ENCODE data around the gene IL21.

IL21 gene

DNA sequence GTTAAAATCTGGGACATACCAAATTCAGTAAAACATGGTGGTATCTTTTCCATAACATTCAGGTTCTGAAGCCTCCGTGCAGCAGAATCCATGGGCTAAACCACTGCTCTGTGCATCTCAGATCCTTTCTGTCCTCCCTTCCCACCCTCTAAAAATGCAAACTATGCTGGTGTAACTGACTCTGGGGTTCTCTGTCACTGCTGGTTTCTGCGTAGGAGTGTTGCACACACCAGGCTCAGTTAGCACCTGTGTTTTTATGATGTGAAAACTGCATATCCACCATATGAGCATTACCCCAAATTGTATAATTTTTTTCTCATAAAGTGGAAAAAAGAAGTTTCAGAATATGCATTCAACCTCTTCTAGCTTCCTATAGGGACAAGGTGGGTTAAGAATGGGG is 22.4 kb upstream of the IL21 start:
- Histone ChIP-seq H3K27me3 (ENCODE audit: control insufficient read depth in 1 of 2, insufficient read depth in 1 of 2, low read length in 2 of 2) (peaks cover 0 to 35% of the 10 kb centered on the region in 2 experiments), H3K18ac (ENCODE audit: low read depth in 1 of 2, low read length in 2 of 2) (no peak overlapping the region), H2AFZ (ENCODE audit: low read depth, low read length) (no peak overlapping the region), H3K14ac (ENCODE audit: low read length in 2 of 2) (no peak overlapping the region), H2BK12ac (ENCODE audit: low read length in 2 of 2) (no peak overlapping the region), H3K9ac (ENCODE audit: low read length) (no peak overlapping the region), H3K23ac (ENCODE audit: low read length in 2 of 2) (no peak overlapping the region), H4K8ac (ENCODE audit: low read length) (no peak overlapping the region), H3K36me3 (ENCODE audit: control insufficient read depth in 1 of 2, insufficient read depth in 2 of 2, low read depth in 1 of 2, low read length in 2 of 2) (no peaks in the 10 kb centered on the region), H3K4ac (ENCODE audit: low read depth in 1 of 2, low read length in 2 of 2) (no peak overlapping the region), H2BK15ac (ENCODE audit: low read depth, poor library complexity, severe bottlenecking) (no peak overlapping the region), H3K9me3 (ENCODE audit: control insufficient read depth, low read length) (no peaks in the 10 kb centered on the region), H3K4me2 (ENCODE audit: low read length, poor library complexity, severe bottlenecking) (no peak overlapping the region), H3K4me1 (ENCODE audit: control insufficient read depth, insufficient read depth, low read depth, low read length) (no peaks in the 10 kb centered on the region), H2AK5ac (ENCODE audit: low read length, severe bottlenecking) (no peak overlapping the region), H2BK120ac (ENCODE audit: low read depth, low read length) (no peak overlapping the region), H4K91ac (ENCODE audit: low read length) (no peak overlapping the region), H2BK5ac (ENCODE audit: low read depth, low read length, poor library complexity, severe bottlenecking) (no peak overlapping the region), H3K4me3 (ENCODE audit: insufficient read depth in 1 of 2, low read depth in 1 of 2, low read length in 2 of 2) (no peak overlapping the region), H3K27ac (ENCODE audit: low read length, poor library complexity, severe bottlenecking) (no peak overlapping the region), H3K79me1 (replicated peaks; ENCODE audit: low read length, poor library complexity, severe bottlenecking) (no peaks in the 10 kb centered on the region)
- no peak for DNase-seq
- 93% methylated on average over 1 of the region's 2 CpGs for WGBS

DNA sequence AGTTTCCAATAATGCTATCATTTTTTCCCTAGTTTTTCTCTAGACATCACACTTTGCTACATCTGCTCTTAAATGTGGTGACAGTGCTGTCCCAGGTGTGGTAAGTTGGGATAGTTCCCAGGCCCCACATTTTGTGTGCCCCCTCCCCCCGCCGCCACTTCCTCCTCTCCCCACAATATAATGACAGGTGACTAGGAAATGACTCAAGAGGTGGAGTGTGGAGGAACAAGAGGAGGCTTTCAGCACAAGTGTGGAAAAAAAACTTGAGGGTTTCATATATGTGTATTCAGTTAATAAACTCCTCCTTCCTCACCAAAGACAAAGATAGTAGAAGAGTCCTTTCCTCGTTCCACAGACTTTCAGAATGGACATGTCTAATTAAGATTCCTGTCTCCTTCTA is 18.3 kb upstream of the IL21 start:
- no peak overlapping the region for H4K8ac ChIP-seq (ENCODE audit: low read length)
- no peak overlapping the region for H3K18ac ChIP-seq (ENCODE audit: low read depth in 1 of 2, low read length in 2 of 2)
- H3K4me2 ChIP-seq (ENCODE audit: low read length, poor library complexity, severe bottlenecking): no peak overlapping the region
- no peak overlapping the region for H3K9ac ChIP-seq (ENCODE audit: low read length)
- H2BK120ac ChIP-seq (ENCODE audit: low read depth, low read length): no peak overlapping the region
- no peak overlapping the region for H3K23ac ChIP-seq (ENCODE audit: low read length in 2 of 2)
- H3K4me1 ChIP-seq (ENCODE audit: control insufficient read depth, insufficient read depth, low read depth, low read length): no peaks in the 10 kb centered on the region
- no peaks in the 10 kb centered on the region for H3K9me3 ChIP-seq (ENCODE audit: control insufficient read depth, low read length)
- no peak overlapping the region for H2AFZ ChIP-seq (ENCODE audit: low read depth, low read length)
- no peak overlapping the region for H3K27ac ChIP-seq (ENCODE audit: low read length, poor library complexity, severe bottlenecking)
- no peak overlapping the region for H2BK5ac ChIP-seq (ENCODE audit: low read depth, low read length, poor library complexity, severe bottlenecking)
- no peaks in the 10 kb centered on the region for H3K36me3 ChIP-seq (ENCODE audit: control insufficient read depth in 1 of 2, insufficient read depth in 2 of 2, low read depth in 1 of 2, low read length in 2 of 2)
- no peak for DNase-seq
- no peak overlapping the region for H3K4me3 ChIP-seq (ENCODE audit: insufficient read depth in 1 of 2, low read depth in 1 of 2, low read length in 2 of 2)
- no peak overlapping the region for H3K14ac ChIP-seq (ENCODE audit: low read length in 2 of 2)
- H4K91ac ChIP-seq (ENCODE audit: low read length): no peak overlapping the region
- H3K79me1 ChIP-seq (replicated peaks; ENCODE audit: low read length, poor library complexity, severe bottlenecking): no peaks in the 10 kb centered on the region
- H2BK12ac ChIP-seq (ENCODE audit: low read length in 2 of 2): no peak overlapping the region
- no peak overlapping the region for H2BK15ac ChIP-seq (ENCODE audit: low read depth, poor library complexity, severe bottlenecking)
- WGBS: 86% methylated on average over 1 of the region's 3 CpGs
- no peak overlapping the region for H2AK5ac ChIP-seq (ENCODE audit: low read length, severe bottlenecking)
- no peak overlapping the region for H3K4ac ChIP-seq (ENCODE audit: low read depth in 1 of 2, low read length in 2 of 2)
- peaks cover 0 to 31% of the 10 kb centered on the region in 2 experiments for H3K27me3 ChIP-seq (ENCODE audit: control insufficient read depth in 1 of 2, insufficient read depth in 1 of 2, low read length in 2 of 2)

DNA sequence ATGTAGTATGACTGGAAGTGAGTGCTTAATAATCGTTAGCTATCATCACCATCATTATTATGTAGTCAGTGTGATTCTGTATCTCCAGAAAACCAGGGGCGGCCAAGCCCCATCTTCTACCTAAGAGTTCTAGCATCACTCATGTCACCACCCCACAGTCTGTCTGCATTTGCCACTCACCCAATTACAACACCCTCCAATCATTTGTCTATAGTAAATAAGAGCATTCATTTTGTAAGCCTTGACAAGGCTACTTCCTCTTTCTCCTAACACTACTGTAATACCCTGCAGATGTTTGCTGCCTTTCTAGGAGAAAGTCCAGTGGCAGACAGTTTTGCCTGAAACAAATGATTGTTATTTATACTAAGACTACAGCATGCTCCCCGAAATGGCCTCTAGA is 15.8 kb upstream of the IL21 start:
- whole genome bisulfite sequencing: 76% methylated on average over 2 of the region's 3 CpGs
- H4K91ac ChIP-seq (ENCODE audit: low read length): no peak overlapping the region
- no peak overlapping the region for H3K18ac ChIP-seq (ENCODE audit: low read depth in 1 of 2, low read length in 2 of 2)
- H3K4ac ChIP-seq (ENCODE audit: low read depth in 1 of 2, low read length in 2 of 2): no peak overlapping the region
- H2BK12ac ChIP-seq (ENCODE audit: low read length in 2 of 2): no peak overlapping the region
- H3K79me1 ChIP-seq (replicated peaks; ENCODE audit: low read length, poor library complexity, severe bottlenecking): no peaks in the 10 kb centered on the region
- no peak overlapping the region for H2AK5ac ChIP-seq (ENCODE audit: low read length, severe bottlenecking)
- no peak overlapping the region for H2BK15ac ChIP-seq (ENCODE audit: low read depth, poor library complexity, severe bottlenecking)
- H3K9me3 ChIP-seq (ENCODE audit: control insufficient read depth, low read length): no peaks in the 10 kb centered on the region
- no peak overlapping the region for H2BK120ac ChIP-seq (ENCODE audit: low read depth, low read length)
- H3K4me2 ChIP-seq (ENCODE audit: low read length, poor library complexity, severe bottlenecking): no peak overlapping the region
- H3K14ac ChIP-seq (ENCODE audit: low read length in 2 of 2): no peak overlapping the region
- no peak overlapping the region for H2BK5ac ChIP-seq (ENCODE audit: low read depth, low read length, poor library complexity, severe bottlenecking)
- no peak overlapping the region for H4K8ac ChIP-seq (ENCODE audit: low read length)
- H3K27me3 ChIP-seq (ENCODE audit: control insufficient read depth in 1 of 2, insufficient read depth in 1 of 2, low read length in 2 of 2): peaks cover 0 to 24% of the 10 kb centered on the region in 2 experiments
- no peak overlapping the region for H3K27ac ChIP-seq (ENCODE audit: low read length, poor library complexity, severe bottlenecking)
- H3K4me3 ChIP-seq (ENCODE audit: insufficient read depth in 1 of 2, low read depth in 1 of 2, low read length in 2 of 2): no peak overlapping the region
- H3K9ac ChIP-seq (ENCODE audit: low read length): no peak overlapping the region
- no peak overlapping the region for H3K23ac ChIP-seq (ENCODE audit: low read length in 2 of 2)
- no peak overlapping the region for H2AFZ ChIP-seq (ENCODE audit: low read depth, low read length)
- DNase-seq: no peak
- H3K4me1 ChIP-seq (ENCODE audit: control insufficient read depth, insufficient read depth, low read depth, low read length): no peaks in the 10 kb centered on the region
- H3K36me3 ChIP-seq (ENCODE audit: control insufficient read depth in 1 of 2, insufficient read depth in 2 of 2, low read depth in 1 of 2, low read length in 2 of 2): no peaks in the 10 kb centered on the region

DNA sequence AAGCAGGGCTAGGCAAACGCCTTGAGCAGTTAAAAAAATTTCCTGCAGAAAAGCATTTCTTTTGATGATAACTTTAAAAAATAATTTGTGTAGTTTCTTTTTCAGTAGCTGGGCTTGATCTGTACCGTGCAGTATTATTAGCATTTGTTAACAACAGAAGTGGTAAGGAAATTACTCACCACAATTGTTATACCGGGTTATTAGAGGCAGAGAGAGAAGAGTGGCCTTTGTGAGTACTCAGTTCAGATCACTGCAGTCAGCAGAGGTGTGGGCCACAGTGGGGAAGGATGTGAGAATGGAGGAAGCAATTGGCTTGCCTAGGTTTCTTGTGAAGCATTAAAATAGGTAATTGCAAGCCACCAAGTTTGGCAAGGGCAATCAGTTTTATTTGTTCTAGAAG is 14.3 kb upstream of the IL21 start:
- no peak overlapping the region for H3K23ac ChIP-seq (ENCODE audit: low read length in 2 of 2)
- peaks cover 0 to 13% of the 10 kb centered on the region in 2 experiments for H3K27me3 ChIP-seq (ENCODE audit: control insufficient read depth in 1 of 2, insufficient read depth in 1 of 2, low read length in 2 of 2)
- DNase-seq: no peak
- H3K4me1 ChIP-seq (ENCODE audit: control insufficient read depth, insufficient read depth, low read depth, low read length): no peaks in the 10 kb centered on the region
- H3K9me3 ChIP-seq (ENCODE audit: control insufficient read depth, low read length): no peaks in the 10 kb centered on the region
- no peak overlapping the region for H2BK12ac ChIP-seq (ENCODE audit: low read length in 2 of 2)
- no peak overlapping the region for H3K4me2 ChIP-seq (ENCODE audit: low read length, poor library complexity, severe bottlenecking)
- no peak overlapping the region for H4K8ac ChIP-seq (ENCODE audit: low read length)
- no peak overlapping the region for H3K4ac ChIP-seq (ENCODE audit: low read depth in 1 of 2, low read length in 2 of 2)
- WGBS: 85% methylated on average over 3 of the region's 3 CpGs
- H4K91ac ChIP-seq (ENCODE audit: low read length): no peak overlapping the region
- H3K4me3 ChIP-seq (ENCODE audit: insufficient read depth in 1 of 2, low read depth in 1 of 2, low read length in 2 of 2): no peak overlapping the region
- H3K36me3 ChIP-seq (ENCODE audit: control insufficient read depth in 1 of 2, insufficient read depth in 2 of 2, low read depth in 1 of 2, low read length in 2 of 2): no peaks in the 10 kb centered on the region
- H2BK15ac ChIP-seq (ENCODE audit: low read depth, poor library complexity, severe bottlenecking): no peak overlapping the region
- no peak overlapping the region for H2AK5ac ChIP-seq (ENCODE audit: low read length, severe bottlenecking)
- H2AFZ ChIP-seq (ENCODE audit: low read depth, low read length): no peak overlapping the region
- no peak overlapping the region for H3K18ac ChIP-seq (ENCODE audit: low read depth in 1 of 2, low read length in 2 of 2)
- no peak overlapping the region for H3K14ac ChIP-seq (ENCODE audit: low read length in 2 of 2)
- no peaks in the 10 kb centered on the region for H3K79me1 ChIP-seq (replicated peaks; ENCODE audit: low read length, poor library complexity, severe bottlenecking)
- H3K27ac ChIP-seq (ENCODE audit: low read length, poor library complexity, severe bottlenecking): no peak overlapping the region
- H2BK120ac ChIP-seq (ENCODE audit: low read depth, low read length): no peak overlapping the region
- no peak overlapping the region for H3K9ac ChIP-seq (ENCODE audit: low read length)
- H2BK5ac ChIP-seq (ENCODE audit: low read depth, low read length, poor library complexity, severe bottlenecking): no peak overlapping the region
